Measurements from ENCODE around the gene CYFIP1. TPM values are rescaled to one million over a fixed set of nuclear protein-coding genes. Genes with fewer than 3 reads are reported as not detected.
"Not testable (repeated sequence)": the region's sequence is repeated elsewhere in the genome, so short reads cannot be mapped to it uniquely, and the experiment has no call there.

CYFIP1 gene
- total RNA-seq, result 10 to 100 TPM; 31.1 to 32.8 TPM

DNA sequence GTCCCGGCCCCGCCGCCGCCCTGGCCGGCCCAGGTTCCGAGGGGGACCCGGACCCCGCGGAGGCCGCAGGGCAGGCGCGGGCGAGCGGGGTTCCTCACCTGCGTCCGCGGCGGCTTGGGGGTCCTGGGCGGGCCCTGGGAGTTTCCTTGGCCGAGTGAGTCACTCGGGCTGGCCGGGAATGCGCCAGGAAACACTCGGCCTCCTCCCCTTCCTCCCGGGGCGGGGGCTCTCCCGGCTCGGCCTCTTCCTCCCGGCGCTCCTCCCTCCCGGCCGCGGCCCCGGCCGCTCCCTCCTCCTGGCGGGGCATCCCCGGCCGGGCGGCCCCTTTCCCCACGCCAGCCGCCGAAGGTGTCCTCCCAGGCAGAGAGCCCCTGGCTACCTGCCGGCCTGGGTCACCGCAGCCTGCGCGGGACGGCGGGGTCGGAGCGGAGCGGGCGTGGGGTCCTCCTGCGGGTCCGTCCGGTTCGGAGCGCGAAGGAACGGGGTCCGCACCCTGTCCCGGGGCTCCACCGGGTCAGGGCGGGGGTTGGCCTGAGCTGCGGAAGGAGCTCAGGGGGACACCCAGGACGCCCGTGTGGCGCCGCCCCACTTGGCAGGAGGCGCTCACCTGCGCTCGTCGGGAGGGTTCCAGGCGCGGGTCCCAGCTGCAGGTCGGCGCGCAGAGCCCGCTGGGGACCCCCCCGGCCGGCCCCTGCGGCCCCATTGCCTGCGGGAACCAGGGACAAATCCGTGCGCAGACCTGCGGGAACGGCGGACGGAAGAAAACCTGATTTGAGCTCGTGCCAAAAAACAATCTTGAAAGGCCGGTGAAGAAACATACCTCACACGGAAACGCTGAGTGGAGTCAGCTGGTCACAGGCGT, at the start of gene CYFIP1:
CYFIP1 (minus strand) TSS at position 180 of the 862 bp plus-strand sequence. CDS start 33,083 bp downstream, outside the sequence.
- no peaks in the 10 kb centered on the region for H3K36me3 Mint-ChIP-seq (ENCODE audit: low read depth)
- peaks cover 9% of the 10 kb centered on the region for H3K27me3 Mint-ChIP-seq
- CTCF ChIA-PET, result interaction anchor here (0.7 to 1.0 kb wide), 4 partner anchors 8 to 73 kb away, joined by 3 to 4 read pairs (median 3); partner anchors contain the start of gene TUBGCP5
- peak within 1 kb of the TSS; percentile 84 for H3K4me3 Mint-ChIP-seq
- no peaks in the 10 kb centered on the region for H3K9me3 Mint-ChIP-seq (ENCODE audit: low read depth)
- H3K27ac Mint-ChIP-seq, result peak within 1 kb of the TSS; percentile 59
- peak; percentile 50 for DNase-seq
- H3K4me1 Mint-ChIP-seq, result peaks cover 8% of the 10 kb centered on the region
- POLR2A ChIA-PET, result no interaction called here
- intact Hi-C loops (cut with DNase I, micrococcal nuclease), result loop anchor here (5.0 kb wide), 2 partner anchors 57 to 193 kb away; partner anchors contain the start of genes NIPA1 (in 1 of the 2) and TUBGCP5 (in 1 of the 2)
- peak; percentile 61 for ATAC-seq

- no peaks in the 10 kb centered on the region for H3K27me3 Mint-ChIP-seq
- DNase-seq, result no peak
- no peak overlapping the region for H3K4me3 Mint-ChIP-seq
- H3K36me3 Mint-ChIP-seq (ENCODE audit: low read depth), result peaks cover 35% of the 10 kb centered on the region
- H3K9me3 Mint-ChIP-seq (ENCODE audit: low read depth), result no peaks in the 10 kb centered on the region
- no peak for ATAC-seq
- ChIA-PET POLR2A (no interaction called here), CTCF (interaction anchor here (1.5 kb wide), 1 partner anchor 10 kb away, joined by 6 read pairs; no protein-coding TSS in a partner anchor)
- intact Hi-C loops (cut with DNase I, micrococcal nuclease), result no loop called here
- no peaks in the 10 kb centered on the region for H3K4me1 Mint-ChIP-seq
- H3K27ac Mint-ChIP-seq, result no peak overlapping the region
These were observed 46.0 kb upstream of the CYFIP1 start for GRCh38 chr15:23026218-23026617.

DNA sequence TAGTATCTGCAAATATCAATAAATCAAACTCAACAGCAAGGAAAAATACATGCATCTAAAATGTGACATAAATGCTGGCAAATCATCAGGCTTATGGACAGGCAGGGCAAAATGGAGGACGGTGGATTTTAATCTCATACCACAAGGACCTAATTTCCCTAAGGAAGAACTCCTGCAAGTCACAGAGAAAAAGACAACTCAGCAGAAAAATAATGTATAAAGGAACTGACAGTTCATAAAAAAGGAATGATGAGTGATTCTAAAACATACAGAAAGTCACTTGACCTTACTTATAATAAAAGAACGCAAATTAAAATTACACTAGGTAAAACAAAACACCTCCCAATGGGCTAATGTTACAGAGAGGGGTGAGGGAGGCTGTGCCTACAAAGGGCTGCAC, 42.0 kb upstream of the CYFIP1 start:
- POLR2A ChIA-PET, result no interaction called here
- DNase-seq, result no peak
- H3K4me3 Mint-ChIP-seq, result no peak overlapping the region
- intact Hi-C loops (cut with DNase I, micrococcal nuclease), result no loop called here
- H3K27ac Mint-ChIP-seq, result no peak overlapping the region
- no peaks in the 10 kb centered on the region for H3K4me1 Mint-ChIP-seq
- CTCF ChIA-PET, result interaction anchor here (1.4 to 1.9 kb wide), 2 partner anchors 14 to 17 kb away, joined by 3 to 11 read pairs; partner anchors contain the start of gene TUBGCP5
- no peak for ATAC-seq
- H3K27me3 Mint-ChIP-seq, result no peaks in the 10 kb centered on the region
- no peaks in the 10 kb centered on the region for H3K9me3 Mint-ChIP-seq (ENCODE audit: low read depth)
- H3K36me3 Mint-ChIP-seq (ENCODE audit: low read depth), result peaks cover 40% of the 10 kb centered on the region

- CTCF ChIA-PET, result interaction anchor here (0.6 to 1.0 kb wide), 2 partner anchors 21 to 138 kb away, joined by 3 to 4 read pairs; no protein-coding TSS in a partner anchor
- no peak for ATAC-seq
- Mint-ChIP-seq H3K27ac (no peak overlapping the region), H3K4me3 (no peak overlapping the region), H3K27me3 (no peaks in the 10 kb centered on the region), H3K36me3 (ENCODE audit: low read depth) (peaks cover 40% of the 10 kb centered on the region), H3K9me3 (ENCODE audit: low read depth) (no peaks in the 10 kb centered on the region), H3K4me1 (no peaks in the 10 kb centered on the region)
- intact Hi-C loops (cut with DNase I, micrococcal nuclease), result no loop called here
- no peak for DNase-seq
- POLR2A ChIA-PET, result no interaction called here
These were observed 34.3 kb upstream of the CYFIP1 start for GRCh38 chr15:23014394-23015000.

GRCh38 chr15:23013681-23014080, 33.5 kb upstream of the CYFIP1 start:
- Mint-ChIP-seq H3K27ac (no peak overlapping the region), H3K36me3 (ENCODE audit: low read depth) (peaks cover 34% of the 10 kb centered on the region), H3K27me3 (no peaks in the 10 kb centered on the region), H3K4me3 (no peak overlapping the region), H3K4me1 (no peaks in the 10 kb centered on the region), H3K9me3 (ENCODE audit: low read depth) (no peaks in the 10 kb centered on the region)
- DNase-seq, result no peak
- ChIA-PET CTCF (no interaction called here), POLR2A (no interaction called here)
- intact Hi-C loops (cut with DNase I, micrococcal nuclease), result no loop called here
- ATAC-seq, result no peak

GRCh38 chr15:23012616-23013015, 32.4 kb upstream of the CYFIP1 start:
- peaks cover 34% of the 10 kb centered on the region for H3K36me3 Mint-ChIP-seq (ENCODE audit: low read depth)
- intact Hi-C loops (cut with DNase I, micrococcal nuclease); H3K27me3 Mint-ChIP-seq; ATAC-seq; POLR2A ChIA-PET; DNase-seq; H3K9me3 Mint-ChIP-seq (ENCODE audit: low read depth); H3K4me3 Mint-ChIP-seq; H3K4me1 Mint-ChIP-seq; H3K27ac Mint-ChIP-seq: not testable (repeated sequence)
- CTCF ChIA-PET, result interaction anchor here (0.6 kb wide), 1 partner anchor 80 kb away, joined by 3 read pairs; no protein-coding TSS in a partner anchor

DNA sequence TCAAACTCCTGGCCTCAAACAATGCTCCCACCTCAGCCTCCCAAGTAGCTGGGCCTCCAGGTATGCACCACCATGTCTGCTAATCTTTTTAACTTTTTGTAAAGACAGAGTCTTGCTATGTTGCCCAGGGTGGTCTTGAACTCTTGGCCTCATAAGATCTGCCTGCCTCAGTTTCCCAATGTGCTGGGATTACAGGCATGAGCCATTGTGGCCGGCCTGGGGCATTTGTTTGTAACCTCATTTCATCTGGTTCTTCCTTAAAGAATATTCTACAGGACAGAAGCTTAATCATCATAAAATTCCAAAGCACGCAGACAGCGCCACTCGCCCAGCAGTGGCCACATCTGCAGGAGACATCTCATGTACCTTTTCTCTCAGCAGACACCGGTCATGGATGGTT, 23.6 kb upstream of the CYFIP1 start:
- ChIA-PET POLR2A (no interaction called here), CTCF (interaction anchor here (1.2 kb wide), 1 partner anchor 32 kb away, joined by 3 read pairs; no protein-coding TSS in a partner anchor)
- H3K4me3 Mint-ChIP-seq, result no peak overlapping the region
- intact Hi-C loops (cut with DNase I, micrococcal nuclease), result loop anchor here in 1 of 2 experiments (5.0 kb wide), 1 partner anchor 51 kb away; no protein-coding TSS in a partner anchor
- no peaks in the 10 kb centered on the region for H3K27me3 Mint-ChIP-seq
- no peaks in the 10 kb centered on the region for H3K4me1 Mint-ChIP-seq
- peaks cover 45% of the 10 kb centered on the region for H3K36me3 Mint-ChIP-seq (ENCODE audit: low read depth)
- DNase-seq (no peak), ATAC-seq (no peak)
- no peak overlapping the region for H3K27ac Mint-ChIP-seq
- H3K9me3 Mint-ChIP-seq (ENCODE audit: low read depth), result no peaks in the 10 kb centered on the region

DNA sequence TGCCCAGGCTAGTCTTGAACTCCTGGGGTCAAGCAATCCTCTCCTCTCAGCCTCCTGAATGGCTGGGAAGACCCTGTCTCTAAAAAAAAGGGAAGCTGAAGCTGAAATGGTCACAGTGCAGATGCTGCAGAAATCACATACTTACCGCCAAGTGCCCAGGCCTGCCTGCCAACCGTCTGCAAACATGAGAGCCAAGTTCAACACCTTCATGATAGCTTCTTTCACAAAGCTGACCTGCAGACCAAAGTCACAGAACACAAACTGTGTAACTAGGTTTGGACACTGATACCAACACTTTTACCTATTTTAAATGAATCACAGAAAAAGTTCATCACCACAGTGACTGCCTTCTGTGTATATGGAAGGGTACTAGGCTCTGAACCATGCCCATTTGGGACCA, 22.8 kb upstream of the CYFIP1 start:
- no peaks in the 10 kb centered on the region for H3K9me3 Mint-ChIP-seq (ENCODE audit: low read depth)
- H3K27ac Mint-ChIP-seq, result no peak overlapping the region
- no peak overlapping the region for H3K4me3 Mint-ChIP-seq
- intact Hi-C loops (cut with DNase I, micrococcal nuclease), result loop anchor here in 1 of 2 experiments (5.0 kb wide), 1 partner anchor 51 kb away; no protein-coding TSS in a partner anchor
- POLR2A ChIA-PET, result no interaction called here
- ATAC-seq (no peak), DNase-seq (no peak)
- H3K4me1 Mint-ChIP-seq, result no peaks in the 10 kb centered on the region
- H3K27me3 Mint-ChIP-seq, result no peaks in the 10 kb centered on the region
- CTCF ChIA-PET, result interaction anchor here (1.4 kb wide), 1 partner anchor 33 kb away, joined by 7 read pairs; no protein-coding TSS in a partner anchor
- peaks cover 47% of the 10 kb centered on the region for H3K36me3 Mint-ChIP-seq (ENCODE audit: low read depth)

DNA sequence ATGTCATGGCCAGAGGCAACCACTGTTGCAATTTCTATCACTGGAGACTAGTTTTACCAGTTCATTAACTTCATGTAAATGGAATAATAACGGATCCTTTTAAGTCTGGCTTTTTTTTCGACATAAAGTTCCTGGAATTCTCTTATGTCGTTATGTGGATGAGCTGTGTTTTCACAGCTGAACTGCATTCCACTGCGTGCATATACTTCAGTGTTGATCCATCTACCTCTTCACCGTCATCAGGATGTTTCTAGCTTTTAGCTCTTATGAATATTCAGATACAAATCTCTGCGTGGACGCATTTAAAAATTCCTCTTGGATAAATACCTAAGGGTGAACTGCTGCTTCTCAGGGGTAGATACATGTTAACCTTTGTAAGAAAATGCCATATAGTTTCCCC, 15.6 kb upstream of the CYFIP1 start:
- H3K27ac Mint-ChIP-seq, result no peak overlapping the region
- no peak overlapping the region for H3K4me3 Mint-ChIP-seq
- H3K36me3 Mint-ChIP-seq (ENCODE audit: low read depth), result peaks cover 39% of the 10 kb centered on the region
- CTCF ChIA-PET, result no interaction called here
- POLR2A ChIA-PET, result no interaction called here
- intact Hi-C loops (cut with DNase I, micrococcal nuclease), result no loop called here
- no peak for DNase-seq
- ATAC-seq, result no peak
- H3K27me3 Mint-ChIP-seq, result no peaks in the 10 kb centered on the region
- no peaks in the 10 kb centered on the region for H3K4me1 Mint-ChIP-seq
- H3K9me3 Mint-ChIP-seq (ENCODE audit: low read depth), result no peaks in the 10 kb centered on the region

DNA sequence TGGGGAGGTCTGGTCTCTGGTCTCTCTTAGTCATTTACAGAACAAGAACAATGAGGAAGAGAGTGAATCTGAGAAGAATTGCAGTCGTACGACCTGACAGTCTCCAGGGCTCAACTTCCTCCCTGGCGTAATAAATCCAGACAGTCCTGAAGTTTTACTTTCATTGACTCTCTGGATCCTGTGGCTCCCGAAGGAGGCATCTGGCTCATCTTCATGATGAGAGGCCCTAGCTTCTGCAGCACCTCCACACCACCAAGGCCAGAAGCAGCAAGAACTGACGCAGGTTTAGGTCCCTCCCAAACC, 11.8 kb upstream of the CYFIP1 start:
- no peaks in the 10 kb centered on the region for H3K9me3 Mint-ChIP-seq (ENCODE audit: low read depth)
- ATAC-seq (no peak), DNase-seq (no peak)
- H3K4me1 Mint-ChIP-seq, result no peaks in the 10 kb centered on the region
- ChIA-PET CTCF (no interaction called here), POLR2A (no interaction called here)
- H3K4me3 Mint-ChIP-seq, result no peak overlapping the region
- H3K27me3 Mint-ChIP-seq, result no peaks in the 10 kb centered on the region
- intact Hi-C loops (cut with DNase I, micrococcal nuclease), result no loop called here
- H3K27ac Mint-ChIP-seq, result no peak overlapping the region
- peaks cover 28% of the 10 kb centered on the region for H3K36me3 Mint-ChIP-seq (ENCODE audit: low read depth)

GRCh38 chr15:22989576-22990477, 9.7 kb upstream of the CYFIP1 start:
- CTCF ChIA-PET, result interaction anchor here (0.8 to 1.0 kb wide), 2 partner anchors 9 to 22 kb away, joined by 3 read pairs; no protein-coding TSS in a partner anchor
- intact Hi-C loops (cut with DNase I, micrococcal nuclease), result no loop called here
- Mint-ChIP-seq H3K36me3 (ENCODE audit: low read depth) (peaks cover 15% of the 10 kb centered on the region), H3K4me1 (no peaks in the 10 kb centered on the region), H3K27ac (no peak overlapping the region), H3K9me3 (ENCODE audit: low read depth) (no peaks in the 10 kb centered on the region), H3K4me3 (no peak overlapping the region), H3K27me3 (no peaks in the 10 kb centered on the region)
- ATAC-seq, result no peak
- DNase-seq, result no peak
- POLR2A ChIA-PET, result no interaction called here

Measured in activated CD4-positive, alpha-beta T cell treated with anti-CD3 and anti-CD28 coated beads for 36 hours (primary cell).